HEK293 (cell line): ENCODE measurements around the gene FADS6.

ENCODE experiments used
- CTCF ChIA-PET: fragments of 350-600 bp; formaldehyde crosslinking; extraction: SDS; loops from one replicate; lab custom pipeline; 2021; ENCODE audit warnings: antibody characterized with exemption; lab: Yijun Ruan, JAX
- POLR2A ChIA-PET: fragments of 300-600 bp; formaldehyde crosslinking; extraction: SDS; loops from one replicate; lab custom pipeline; 2020; ENCODE audit warnings: antibody characterized with exemption, inconsistent platforms; lab: Yijun Ruan, JAX
- H3K27ac ChIP-seq: fragments of 200-500 bp; sonication (Bioruptor generic); 2 replicates; pipeline ENCODE4 v1.5.1; 2014; ENCODE audit warnings: low read depth, low read length, control low read depth, inconsistent platforms; ENCODE audit errors: extremely low read depth
- H3K36me3 ChIP-seq, 2 experiments: fragments of 200-500 bp in 1 of 2; sonication (Bioruptor generic) in 1 of 2; 1 replicate in 1 of 2; 2 replicates in 1 of 2; pipeline ENCODE4 v1.5.1; 2014 to 2017; ENCODE audit warnings: inconsistent platforms in 2 of 2, low read length in 2 of 2; ENCODE audit not compliant: control insufficient read depth in 2 of 2, insufficient read depth in 1 of 2
- H3K4me1 ChIP-seq: fragments of 200-500 bp; sonication (Bioruptor generic); 2 replicates; pipeline ENCODE4 v1.5.1; 2014; ENCODE audit warnings: mild to moderate bottlenecking, low read length, inconsistent platforms; ENCODE audit not compliant: control insufficient read depth, insufficient read depth
- H3K4me3 ChIP-seq: 2 replicates; pipeline ENCODE4 v1.5.1; 2011; ENCODE audit warnings: low read depth, mild to moderate bottlenecking, control low read depth, low read length, moderate library complexity
- H3K9me3 ChIP-seq: fragments of 200-500 bp; sonication (Bioruptor generic); 2 replicates; pipeline ENCODE4 v1.5.1; 2014; ENCODE audit warnings: low read depth, low read length, inconsistent platforms; ENCODE audit not compliant: control insufficient read depth, insufficient read depth
- HOXA7 ChIP-seq: sonication (generic); formaldehyde crosslinking; IDR thresholded peaks from 2 replicates; pipeline ENCODE4 v1.8.1; 2022; ENCODE audit warnings: missing genetic modification reagents, borderline replicate concordance
- KLF16 ChIP-seq: fragments of 450-650 bp; formaldehyde crosslinking; IDR thresholded peaks from 2 replicates; pipeline ENCODE4 v1.5.1; 2017; ENCODE audit warnings: missing biosample characterization, missing genetic modification characterization
- OVOL3 ChIP-seq: fragments of 450-650 bp; formaldehyde crosslinking; IDR thresholded peaks from 2 replicates; pipeline ENCODE4 v1.5.1; 2016; ENCODE audit warnings: missing biosample characterization, missing genetic modification characterization
- RBAK ChIP-seq: fragments of 450-650 bp; formaldehyde crosslinking; IDR thresholded peaks from 2 replicates; pipeline ENCODE4 v1.5.1; 2016; ENCODE audit warnings: missing biosample characterization, missing genetic modification characterization
- SP2 ChIP-seq: fragments of 450-650 bp; formaldehyde crosslinking; IDR thresholded peaks from 2 replicates; pipeline ENCODE4 v1.5.1; 2016; ENCODE audit warnings: missing biosample characterization, missing genetic modification characterization
- SP3 ChIP-seq: fragments of 450-650 bp; formaldehyde crosslinking; IDR thresholded peaks from 2 replicates; pipeline ENCODE4 v1.5.1; 2016; ENCODE audit warnings: missing biosample characterization, missing genetic modification characterization
- WT1 ChIP-seq: fragments of 450-650 bp; formaldehyde crosslinking; IDR thresholded peaks from 2 replicates; pipeline ENCODE4 v1.5.1; 2016; ENCODE audit warnings: missing biosample characterization, missing genetic modification characterization
- ZBTB1 ChIP-seq: fragments of 450-650 bp; formaldehyde crosslinking; IDR thresholded peaks from 2 replicates; pipeline ENCODE4 v1.5.1; 2016; ENCODE audit warnings: missing biosample characterization, missing genetic modification characterization
- ZNF132 ChIP-seq: fragments of 450-650 bp; formaldehyde crosslinking; IDR thresholded peaks from 2 replicates; pipeline ENCODE4 v1.5.1; 2017; ENCODE audit warnings: missing biosample characterization, missing genetic modification characterization, borderline replicate concordance
- ZNF19 ChIP-seq: fragments of 450-650 bp; formaldehyde crosslinking; IDR thresholded peaks from 2 replicates; pipeline ENCODE4; 2016; ENCODE audit warnings: missing biosample characterization, missing genetic modification characterization, low read depth
- ZNF214 ChIP-seq: fragments of 450-650 bp; formaldehyde crosslinking; IDR thresholded peaks from 2 replicates; pipeline ENCODE4 v1.5.1; 2017; ENCODE audit warnings: missing biosample characterization, mild to moderate bottlenecking, missing genetic modification characterization, borderline replicate concordance
- ZNF23 ChIP-seq: fragments of 450-650 bp; formaldehyde crosslinking; IDR thresholded peaks from 2 replicates; pipeline ENCODE4 v1.5.1; 2016; ENCODE audit warnings: missing biosample characterization, missing genetic modification characterization, borderline replicate concordance
- ZNF24 ChIP-seq: fragments of 450-650 bp; formaldehyde crosslinking; IDR thresholded peaks from 2 replicates; pipeline ENCODE4 v1.5.1; 2016; ENCODE audit warnings: missing biosample characterization, missing genetic modification characterization
- ZNF302 ChIP-seq: fragments of 450-650 bp; formaldehyde crosslinking; IDR thresholded peaks from 2 replicates; pipeline ENCODE4 v1.5.1; 2016; ENCODE audit warnings: missing biosample characterization, missing genetic modification characterization, low read depth
- ZNF335 ChIP-seq: fragments of 450-650 bp; formaldehyde crosslinking; conservative IDR thresholded peaks from 2 replicates; pipeline ENCODE4 v1.5.1; 2016; ENCODE audit warnings: missing biosample characterization, missing genetic modification characterization
- ZNF366 ChIP-seq: fragments of 450-650 bp; formaldehyde crosslinking; conservative IDR thresholded peaks from 2 replicates; pipeline ENCODE4 v1.5.1; 2016; ENCODE audit warnings: missing biosample characterization, missing genetic modification characterization
- ZNF404 ChIP-seq: fragments of 450-650 bp; formaldehyde crosslinking; IDR thresholded peaks from 2 replicates; pipeline ENCODE4 v1.5.1; 2017; ENCODE audit warnings: missing biosample characterization, missing genetic modification characterization
- ZNF501 ChIP-seq: fragments of 450-650 bp; formaldehyde crosslinking; IDR thresholded peaks from 2 replicates; pipeline ENCODE4 v1.5.1; 2016; ENCODE audit warnings: missing biosample characterization, missing genetic modification characterization
- ZNF548 ChIP-seq: fragments of 450-650 bp; formaldehyde crosslinking; IDR thresholded peaks from 2 replicates; pipeline ENCODE4 v1.5.1; 2016; ENCODE audit warnings: missing biosample characterization, missing genetic modification characterization
- ZNF558 ChIP-seq: fragments of 450-650 bp; formaldehyde crosslinking; IDR thresholded peaks from 2 replicates; pipeline ENCODE4 v1.5.1; 2016; ENCODE audit warnings: missing biosample characterization, missing genetic modification characterization
- ZNF707 ChIP-seq: fragments of 450-650 bp; formaldehyde crosslinking; IDR thresholded peaks from 2 replicates; pipeline ENCODE4 v1.5.1; 2016; ENCODE audit warnings: missing biosample characterization, missing genetic modification characterization
- ZNF76 ChIP-seq: fragments of 450-650 bp; formaldehyde crosslinking; IDR thresholded peaks from 2 replicates; pipeline ENCODE4; 2016; ENCODE audit warnings: low read depth, missing biosample characterization, missing genetic modification characterization, borderline replicate concordance
- TF ChIP-seq, protein P1 (sequence below): fragments of 450-650 bp; formaldehyde crosslinking; IDR thresholded peaks from 2 replicates; pipeline ENCODE4 v1.5.1; 2017; ENCODE audit warnings: missing biosample characterization, mild to moderate bottlenecking, missing genetic modification characterization, moderate library complexity
- TF ChIP-seq, protein P2 (sequence below): fragments of 450-650 bp; formaldehyde crosslinking; IDR thresholded peaks from 2 replicates; pipeline ENCODE4 v1.5.1; 2017; ENCODE audit warnings: missing biosample characterization, missing genetic modification characterization

The FADS6 gene

DNA sequence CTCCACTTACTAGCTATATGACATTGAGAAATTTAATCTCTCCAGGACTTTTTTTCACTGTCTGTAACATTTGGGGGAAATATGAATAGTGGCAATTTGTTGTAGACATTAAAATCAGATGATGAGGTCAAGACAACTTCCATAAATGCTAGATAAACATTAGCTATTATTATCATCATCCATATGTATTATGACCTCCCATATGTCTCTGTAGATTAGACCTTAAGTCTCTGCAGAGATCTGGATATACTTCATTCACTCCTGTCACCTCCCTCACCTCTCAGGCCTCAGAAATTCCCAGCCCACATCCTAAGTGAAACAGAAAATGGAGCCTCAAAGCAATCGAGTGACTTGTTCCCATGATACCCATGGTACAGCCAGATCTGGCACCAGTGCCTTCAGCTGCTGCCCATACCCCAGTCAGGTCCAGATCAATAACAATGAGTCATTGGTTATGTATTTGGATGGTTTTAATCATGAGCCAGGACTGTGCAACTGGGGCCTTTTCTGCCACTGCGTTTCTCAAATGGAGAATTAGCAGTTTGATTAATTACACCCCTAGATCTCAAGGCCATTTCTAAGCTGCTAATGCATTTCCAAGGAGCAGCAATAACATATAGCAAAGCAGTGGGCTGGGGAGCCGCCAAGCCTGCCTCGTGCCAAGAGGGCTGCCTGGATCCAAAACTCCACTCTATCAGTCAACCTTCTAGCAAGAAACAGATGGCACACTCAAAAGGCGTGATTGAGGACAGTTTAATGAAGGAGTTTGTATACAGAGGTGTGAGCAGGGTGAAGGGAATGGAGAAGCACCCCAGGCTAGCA lies 18.1 kb downstream of the FADS6 start:
- ChIA-PET CTCF (interaction anchor here (0.6 to 7.4 kb wide), 8 partner anchors 10 to 85 kb away, joined by 3 to 83 read pairs (median 3); partner anchors contain the start of genes GRIN2C and OTOP2), POLR2A (interaction anchor here (0.9 kb wide), 1 partner anchor 10 kb away, joined by 3 read pairs; no protein-coding TSS in a partner anchor)
- Histone ChIP-seq H3K9me3 (no peaks in the 10 kb centered on the region), H3K36me3 (peaks cover 0 to 9% of the 10 kb centered on the region in 2 experiments; a peak in 1 of 3 replicates), H3K4me1 (peaks cover 10% of the 10 kb centered on the region), H3K27ac (no peak overlapping the region), H3K4me3 (no peak overlapping the region)
- TF ChIP-seq OVOL3 (no peak), ZBTB1 (tag by site-specific recombination) (no peak), ZNF548 (tag by site-specific recombination) (no peak), SP2 (tag by site-specific recombination) (no peak), ZNF404 (tag by site-specific recombination) (no peak), HOXA7 (no peak), ZNF366 (tag by site-specific recombination) (no peak), ZNF19 (no peak), KLF16 (no peak), ZNF24 (tag by site-specific recombination) (no peak), ZNF302 (no peak), SP3 (no peak), ZNF335 (no peak), ZNF558 (no peak), ZNF132 (tag by site-specific recombination) (no peak), ZNF214 (no peak), WT1 (no peak)
- TF ChIP-seq, protein P1, sequence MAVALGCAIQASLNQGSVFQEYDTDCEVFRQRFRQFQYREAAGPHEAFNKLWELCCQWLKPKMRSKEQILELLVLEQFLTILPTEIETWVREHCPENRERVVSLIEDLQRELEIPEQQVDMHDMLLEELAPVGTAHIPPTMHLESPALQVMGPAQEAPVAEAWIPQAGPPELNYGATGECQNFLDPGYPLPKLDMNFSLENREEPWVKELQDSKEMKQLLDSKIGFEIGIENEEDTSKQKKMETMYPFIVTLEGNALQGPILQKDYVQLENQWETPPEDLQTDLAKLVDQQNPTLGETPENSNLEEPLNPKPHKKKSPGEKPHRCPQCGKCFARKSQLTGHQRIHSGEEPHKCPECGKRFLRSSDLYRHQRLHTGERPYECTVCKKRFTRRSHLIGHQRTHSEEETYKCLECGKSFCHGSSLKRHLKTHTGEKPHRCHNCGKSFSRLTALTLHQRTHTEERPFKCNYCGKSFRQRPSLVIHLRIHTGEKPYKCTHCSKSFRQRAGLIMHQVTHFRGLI (tag by site-specific recombination) = no peak

DNA sequence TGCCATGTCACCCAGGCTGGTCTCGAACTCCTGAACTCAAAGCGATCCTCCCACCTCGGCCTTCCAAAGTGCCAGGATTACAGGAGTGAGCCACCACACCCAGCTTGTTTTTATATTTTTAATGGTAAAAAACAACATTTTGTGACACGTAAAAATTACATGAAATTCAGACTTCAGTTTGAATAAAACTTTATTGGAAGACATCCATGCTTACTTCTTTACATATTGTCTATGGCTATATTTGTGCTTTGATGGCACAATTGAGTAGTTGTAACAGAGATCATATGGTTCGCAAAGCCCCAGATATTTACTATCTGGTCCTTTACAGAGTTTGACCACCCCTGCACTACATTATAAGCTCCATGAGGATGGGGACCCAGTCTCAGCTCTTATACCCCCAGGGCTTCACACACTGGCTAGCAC lies 18.8 kb downstream of the FADS6 start:
- Histone ChIP-seq H3K4me1 (peaks cover 10% of the 10 kb centered on the region), H3K9me3 (no peaks in the 10 kb centered on the region), H3K27ac (no peak overlapping the region), H3K36me3 (peaks cover 0 to 15% of the 10 kb centered on the region in 2 experiments; a peak in 1 of 3 replicates), H3K4me3 (no peak overlapping the region)
- ChIA-PET POLR2A (interaction anchor here (0.6 to 2.7 kb wide), 2 partner anchors 83 to 84 kb away, joined by 3 to 12 read pairs; no protein-coding TSS in a partner anchor), CTCF (interaction anchor here (1.1 to 7.4 kb wide), 5 partner anchors 10 to 84 kb away, joined by 3 to 83 read pairs (median 7); partner anchors contain the start of gene GRIN2C)
- TF ChIP-seq, protein P2, sequence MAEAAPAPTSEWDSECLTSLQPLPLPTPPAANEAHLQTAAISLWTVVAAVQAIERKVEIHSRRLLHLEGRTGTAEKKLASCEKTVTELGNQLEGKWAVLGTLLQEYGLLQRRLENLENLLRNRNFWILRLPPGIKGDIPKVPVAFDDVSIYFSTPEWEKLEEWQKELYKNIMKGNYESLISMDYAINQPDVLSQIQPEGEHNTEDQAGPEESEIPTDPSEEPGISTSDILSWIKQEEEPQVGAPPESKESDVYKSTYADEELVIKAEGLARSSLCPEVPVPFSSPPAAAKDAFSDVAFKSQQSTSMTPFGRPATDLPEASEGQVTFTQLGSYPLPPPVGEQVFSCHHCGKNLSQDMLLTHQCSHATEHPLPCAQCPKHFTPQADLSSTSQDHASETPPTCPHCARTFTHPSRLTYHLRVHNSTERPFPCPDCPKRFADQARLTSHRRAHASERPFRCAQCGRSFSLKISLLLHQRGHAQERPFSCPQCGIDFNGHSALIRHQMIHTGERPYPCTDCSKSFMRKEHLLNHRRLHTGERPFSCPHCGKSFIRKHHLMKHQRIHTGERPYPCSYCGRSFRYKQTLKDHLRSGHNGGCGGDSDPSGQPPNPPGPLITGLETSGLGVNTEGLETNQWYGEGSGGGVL (tag by site-specific recombination) = no peak
- TF ChIP-seq ZNF707 (tag by site-specific recombination) = no peak
- no peak for TF ChIP-seq ZNF23
- TF ChIP-seq ZNF501 (tag by site-specific recombination) = no peak
- no peak for TF ChIP-seq RBAK (tag by site-specific recombination)
- no peak for TF ChIP-seq ZNF76 (tag by site-specific recombination)
